GM12891 (cell line): ENCODE measurements around the gene PTPRN.

Experiments
- DNase-seq: peaks from one replicate; pipeline ENCODE4 v3.0.0; 2011; ENCODE audit warnings: low spot score; ENCODE audit not compliant: insufficient read length
- FAIRE-seq: peaks from 2 replicates; lab custom pipeline; 2011; peaks lifted over from hg19 to GRCh38; lab: Jason Lieb, UNC
- PAX5 ChIP-seq: IDR thresholded peaks from 2 replicates; pipeline ENCODE4 v1.6.1; 2011; ENCODE audit warnings: low read length, moderate library complexity, mild to moderate bottlenecking; ENCODE audit not compliant: insufficient read depth, severe bottlenecking
- POLR2A ChIP-seq: IDR thresholded peaks from 2 replicates; pipeline ENCODE4 v1.6.1; 2011; ENCODE audit warnings: low read depth, low read length, control low read depth
- POLR2AphosphoS5 ChIP-seq: IDR thresholded peaks from 2 replicates; pipeline ENCODE4 v1.6.1; 2011; ENCODE audit warnings: low read depth, low read length, control low read depth
- POU2F2 ChIP-seq: IDR thresholded peaks from 2 replicates; pipeline ENCODE4 v1.6.1; 2011; ENCODE audit warnings: low read depth, mild to moderate bottlenecking, control low read depth, low read length, moderate library complexity
- SPI1 ChIP-seq: IDR thresholded peaks from 2 replicates; pipeline ENCODE4 v1.6.1; 2011; ENCODE audit warnings: low read depth, low read length, control low read depth
- TAF1 ChIP-seq: IDR thresholded peaks from 2 replicates; pipeline ENCODE4 v1.6.1; 2011; ENCODE audit warnings: low read depth, low read length, control low read depth

The PTPRN gene

GRCh38 chr2:219335373-219335786 lies 26.2 kb upstream of the PTPRN start:
- TF ChIP-seq TAF1 (no peak), POU2F2 (no peak), POLR2AphosphoS5 (no peak), POLR2A (no peak), SPI1 (no peak), PAX5 (no peak)
- no peak for FAIRE-seq
- DNase-seq: no peak

- TF ChIP-seq POLR2AphosphoS5 (no peak), POU2F2 (no peak), TAF1 (no peak), POLR2A (no peak), SPI1 (no peak), PAX5 (no peak)
- FAIRE-seq (no peak), DNase-seq (no peak)
These were observed 24.9 kb upstream of the PTPRN start for GRCh38 chr2:219334076-219334475.

GRCh38 chr2:219332542-219332941 lies 23.3 kb upstream of the PTPRN start, which contains the start of gene RESP18:
RESP18 (minus strand) TSS chr2:219332744.
- no peak for FAIRE-seq

GRCh38 chr2:219331560-219332213 lies 22.5 kb upstream of the PTPRN start:
- FAIRE-seq (no peak), DNase-seq (no peak)
- no peak for TF ChIP-seq SPI1
- TF ChIP-seq POLR2AphosphoS5: no peak
- TF ChIP-seq POU2F2: no peak
- no peak for TF ChIP-seq POLR2A
- no peak for TF ChIP-seq TAF1
- no peak for TF ChIP-seq PAX5

More at GRCh38 chr2:219332542-219332941, 23.3 kb upstream of the PTPRN start, which contains the start of gene RESP18:
- DNase-seq: no peak
- TF ChIP-seq SPI1: no peak
- no peak for TF ChIP-seq POLR2AphosphoS5
- no peak for TF ChIP-seq TAF1
- TF ChIP-seq POU2F2: no peak
- TF ChIP-seq PAX5: no peak
- no peak for TF ChIP-seq POLR2A

GRCh38 chr2:219327719-219328118 lies 18.5 kb upstream of the PTPRN start:
- DNase-seq: no peak
- TF ChIP-seq POLR2AphosphoS5 (no peak), POU2F2 (no peak), SPI1 (no peak), TAF1 (no peak), POLR2A (no peak), PAX5 (no peak)
- no peak for FAIRE-seq

GRCh38 chr2:219325657-219326315 lies 16.6 kb upstream of the PTPRN start:
- FAIRE-seq (no peak), DNase-seq (no peak)
- no peak for TF ChIP-seq POLR2A
- no peak for TF ChIP-seq POU2F2
- no peak for TF ChIP-seq PAX5
- TF ChIP-seq TAF1: no peak
- no peak for TF ChIP-seq POLR2AphosphoS5
- no peak for TF ChIP-seq SPI1

GRCh38 chr2:219325136-219325535 lies 15.9 kb upstream of the PTPRN start:
- no peak for TF ChIP-seq SPI1
- TF ChIP-seq POLR2A: no peak
- no peak for TF ChIP-seq POLR2AphosphoS5
- TF ChIP-seq POU2F2: no peak
- no peak for TF ChIP-seq TAF1
- TF ChIP-seq PAX5: no peak
- no peak for DNase-seq
- no peak for FAIRE-seq

- TF ChIP-seq POLR2A (no peak), SPI1 (no peak), POU2F2 (no peak), POLR2AphosphoS5 (no peak), PAX5 (no peak), TAF1 (no peak)
- DNase-seq (no peak), FAIRE-seq (no peak)
These were observed 14.2 kb upstream of the PTPRN start for GRCh38 chr2:219323434-219323833.
